UCSD-AML1 (cell line): Measurements from ENCODE around the gene TSTD1.
A peak's percentile ranks its signal among the peaks of the same experiment; 100 is the strongest.
"Not testable (repeated sequence)": the region's sequence is repeated elsewhere in the genome, so short reads cannot be mapped to it uniquely, and the experiment has no call there.

Experiments used
- DNase-seq: peaks from one replicate; lab custom pipeline; 2025; ENCODE audit not compliant: unreplicated experiment; lab: John Stamatoyannopoulos, UW

Gene TSTD1

GRCh38 chr1:161012420-161012819, 26.3 kb downstream of the TSTD1 start:
- no peak for DNase-seq

DNA sequence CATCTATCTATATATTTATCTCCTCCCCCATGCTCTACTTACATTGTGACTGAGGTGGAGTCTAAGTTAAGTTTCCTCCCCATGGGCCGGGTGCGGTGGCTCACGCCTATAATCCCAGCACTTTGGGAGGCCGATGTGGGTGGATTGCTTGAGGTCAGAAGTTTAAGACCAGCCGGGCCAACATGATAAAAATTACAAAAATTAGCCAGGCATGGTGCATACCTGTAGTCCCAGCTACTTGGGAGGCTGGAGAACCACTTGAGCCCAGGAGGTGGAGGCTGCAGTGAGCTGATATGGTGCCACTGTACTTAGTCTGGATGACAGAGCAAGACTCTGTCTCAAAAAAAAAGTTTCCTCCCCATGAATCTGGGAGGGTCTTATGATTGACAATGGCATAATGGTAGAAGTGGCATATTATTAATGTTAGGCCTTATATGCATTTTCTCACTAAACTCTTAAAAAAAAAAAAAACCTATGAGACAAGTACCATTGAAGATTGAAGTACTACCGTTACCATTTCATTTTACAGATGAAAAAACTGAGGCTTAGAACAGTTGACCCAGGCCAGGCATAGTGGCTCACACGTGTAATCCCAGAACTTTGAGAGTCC, 29.1 kb downstream of the TSTD1 start:
- no peak for DNase-seq

- DNase-seq, result no peak
Measured at GRCh38 chr1:161008869-161009510, 29.8 kb downstream of the TSTD1 start.

- DNase-seq, result no peak
Measured at GRCh38 chr1:161007369-161007768, 31.4 kb downstream of the TSTD1 start.

- DNase-seq, result no peak
Measured at GRCh38 chr1:161006563-161006962, 32.2 kb downstream of the TSTD1 start.

GRCh38 chr1:161001525-161001924, 37.2 kb downstream of the TSTD1 start:
- DNase-seq, result no peak

GRCh38 chr1:161000736-161001480, 37.9 kb downstream of the TSTD1 start:
- no peak for DNase-seq

- no peak for DNase-seq
Measured at GRCh38 chr1:160999376-160999775, 39.4 kb downstream of the TSTD1 start.

DNA sequence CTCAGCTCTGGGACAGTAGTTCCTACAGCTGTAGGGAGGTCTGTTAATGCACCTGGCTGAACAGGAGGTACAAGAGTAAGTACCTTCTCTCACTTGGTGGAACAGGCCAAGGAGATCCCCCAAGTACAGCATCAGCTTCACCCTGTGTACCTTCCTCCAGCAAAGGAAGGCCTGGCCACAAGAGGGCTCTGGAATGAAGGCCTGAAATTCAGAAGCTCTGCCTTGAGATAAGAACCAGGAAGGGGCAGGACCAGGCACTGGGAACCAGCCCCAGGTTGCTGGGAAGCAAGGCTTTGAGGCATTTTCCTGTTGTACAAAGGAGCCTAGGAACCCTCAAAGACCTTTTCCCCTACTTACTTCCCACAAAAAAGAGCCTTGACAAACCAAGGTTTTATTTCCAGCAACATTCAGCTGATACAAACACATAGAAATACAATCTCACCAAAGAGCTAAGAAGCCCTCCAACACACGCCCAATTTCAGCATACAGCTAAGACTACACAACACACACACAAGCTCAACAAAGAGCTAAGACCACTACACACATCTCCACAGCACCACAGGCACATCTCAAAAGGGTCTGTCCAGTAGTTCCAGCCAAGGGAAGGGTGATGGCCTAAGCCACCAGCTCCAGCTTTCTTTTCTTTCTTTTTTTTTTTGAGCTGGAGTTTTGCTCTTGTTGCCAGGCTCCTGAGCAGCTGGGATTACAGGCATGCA, 41.3 kb downstream of the TSTD1 start:
- DNase-seq, result peak; percentile 72

DNA sequence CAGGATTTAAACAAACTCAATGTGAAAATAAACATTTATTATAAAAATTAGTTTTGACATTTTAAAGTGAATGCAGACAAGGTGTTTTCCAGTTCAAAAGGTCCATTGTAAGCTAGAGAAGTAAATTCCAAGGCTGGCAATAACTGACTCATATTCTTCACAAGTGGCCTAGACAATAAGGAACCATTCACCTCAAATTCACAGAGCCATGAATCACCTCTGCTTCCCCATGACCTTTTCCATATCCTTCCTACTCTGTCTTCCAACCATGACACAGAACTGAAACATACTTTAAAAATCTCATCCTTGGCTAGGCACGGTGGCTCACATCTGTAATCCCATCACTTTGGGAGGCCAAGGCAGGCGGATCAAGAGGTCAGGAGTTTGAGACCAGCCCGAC, 42.6 kb downstream of the TSTD1 start:
- DNase-seq, result no peak

DNA sequence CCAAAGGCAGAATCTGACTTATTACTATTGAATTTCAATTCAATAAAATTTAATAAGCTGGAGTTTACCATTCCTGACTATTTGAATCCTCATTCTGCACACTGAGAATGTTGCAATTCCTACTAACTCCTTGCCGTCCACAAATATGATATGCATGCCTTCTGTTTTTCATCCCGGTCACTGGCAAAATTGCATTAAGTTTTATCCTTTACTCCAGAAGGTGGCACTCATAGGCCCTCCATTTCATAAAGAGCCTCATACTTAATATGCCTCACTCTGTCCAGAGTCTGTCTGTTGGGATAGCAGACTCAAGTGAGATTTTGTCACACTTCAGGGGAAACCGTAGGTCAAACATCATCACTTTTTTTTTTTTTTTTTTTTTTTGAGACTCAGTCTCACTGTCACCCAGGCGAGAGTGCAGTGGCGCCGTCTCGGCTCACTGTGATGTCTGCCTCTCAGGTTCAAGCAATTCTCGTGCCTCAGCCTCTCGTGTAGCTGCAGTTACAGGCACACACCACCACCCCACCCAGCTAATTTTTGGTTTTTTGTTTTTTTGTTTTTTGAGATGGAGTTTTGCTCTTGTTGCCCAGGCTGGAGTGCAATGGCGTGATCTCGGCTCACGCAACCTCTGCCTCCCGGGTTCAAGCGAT, 45.1 kb downstream of the TSTD1 start:
- DNase-seq, result no peak

GRCh38 chr1:160992036-160992435, 46.7 kb downstream of the TSTD1 start:
- not testable (repeated sequence) for DNase-seq
